DND-41 (cell line): ENCODE results near the gene LCOR.

Experiments used
- ATAC-seq: fragments of 200-7000 bp; cut with Tn5 transposase; 3 replicates; pipeline ENCODE4 v1.9.1; 2021; ENCODE audit warnings: low read depth; ENCODE audit not compliant: insufficient read depth
- DNase-seq: peaks from one replicate; pipeline ENCODE4 v3.0.0-alpha.2; 2020
- H2AFZ ChIP-seq: 2 replicates; pipeline ENCODE4 v1.6.0; 2012; ENCODE audit warnings: low read depth, low read length
- H3K27ac ChIP-seq: 2 replicates; pipeline ENCODE4 v1.5.1; 2012; ENCODE audit warnings: low read length, inconsistent platforms
- H3K27me3 ChIP-seq: fragments of 200-600 bp; sonication (generic); 2 replicates; pipeline ENCODE4 v1.6.0; 2012; ENCODE audit warnings: low read length, mild to moderate bottlenecking, inconsistent platforms; ENCODE audit not compliant: insufficient read depth, poor library complexity
- H3K36me3 ChIP-seq: 2 replicates; pipeline ENCODE4 v1.5.1; 2012; ENCODE audit warnings: low read length, inconsistent platforms; ENCODE audit not compliant: insufficient read depth
- H3K4me1 ChIP-seq: 2 replicates; pipeline ENCODE4 v1.5.1; 2012; ENCODE audit warnings: mild to moderate bottlenecking, low read length; ENCODE audit not compliant: insufficient read depth
- H3K4me2 ChIP-seq: 2 replicates; pipeline ENCODE4 v1.6.0; 2012; ENCODE audit warnings: mild to moderate bottlenecking, moderate library complexity, low read length, inconsistent platforms; ENCODE audit not compliant: insufficient read depth
- H3K4me3 ChIP-seq, 2 experiments: fragments of 200-600 bp in 1 of 2; shearing (Covaris generic) in 1 of 2; 2 replicates each; pipeline ENCODE4 v1.5.1; 2012 to 2016; ENCODE audit warnings: inconsistent platforms in 2 of 2, low read length in 2 of 2, mild to moderate bottlenecking in 2 of 2, low read depth in 1 of 2, moderate library complexity in 1 of 2
- H3K79me2 ChIP-seq: 2 replicates; pipeline ENCODE4 v1.6.0; 2012; ENCODE audit warnings: low read length, inconsistent platforms; ENCODE audit not compliant: insufficient read depth
- H3K9ac ChIP-seq: 2 replicates; pipeline ENCODE4 v1.6.0; 2012; ENCODE audit warnings: low read depth, mild to moderate bottlenecking, inconsistent platforms, low read length, moderate library complexity
- H3K9me3 ChIP-seq: 2 replicates; pipeline ENCODE4 v1.5.1; 2012; ENCODE audit warnings: low read length, moderate library complexity, mild to moderate bottlenecking, inconsistent platforms; ENCODE audit not compliant: insufficient read depth, severe bottlenecking
- H4K20me1 ChIP-seq: 2 replicates; pipeline ENCODE4 v1.6.0; 2012; ENCODE audit warnings: low read length; ENCODE audit not compliant: insufficient read depth
- EZH2 ChIP-seq: IDR thresholded peaks from 3 replicates; pipeline ENCODE4 v1.6.1; 2012; ENCODE audit warnings: borderline replicate concordance, low read depth, mild to moderate bottlenecking, moderate library complexity, low read length, inconsistent platforms; ENCODE audit not compliant: severe bottlenecking
- TF ChIP-seq, protein P1 (sequence below): IDR thresholded peaks from 2 replicates; pipeline ENCODE4 v1.5.1; 2012; ENCODE audit warnings: borderline replicate concordance, low read length, moderate library complexity, mild to moderate bottlenecking; ENCODE audit not compliant: poor library complexity, severe bottlenecking; ENCODE audit errors: extremely low read depth

The LCOR gene

GRCh38 chr10:96826438-96826837 is 5.7 kb upstream of the LCOR start:
- Histone ChIP-seq H3K36me3 (no peaks in the 10 kb centered on the region), H3K4me2 (no peak overlapping the region), H3K79me2 (no peaks in the 10 kb centered on the region), H2AFZ (no peak overlapping the region), H3K4me1 (peaks cover 9% of the 10 kb centered on the region), H4K20me1 (no peaks in the 10 kb centered on the region), H3K4me3 (no peak overlapping the region), H3K9me3 (no peaks in the 10 kb centered on the region), H3K27me3 (no peaks in the 10 kb centered on the region), H3K9ac (no peak overlapping the region), H3K27ac (no peak overlapping the region)
- TF ChIP-seq, protein P1, sequence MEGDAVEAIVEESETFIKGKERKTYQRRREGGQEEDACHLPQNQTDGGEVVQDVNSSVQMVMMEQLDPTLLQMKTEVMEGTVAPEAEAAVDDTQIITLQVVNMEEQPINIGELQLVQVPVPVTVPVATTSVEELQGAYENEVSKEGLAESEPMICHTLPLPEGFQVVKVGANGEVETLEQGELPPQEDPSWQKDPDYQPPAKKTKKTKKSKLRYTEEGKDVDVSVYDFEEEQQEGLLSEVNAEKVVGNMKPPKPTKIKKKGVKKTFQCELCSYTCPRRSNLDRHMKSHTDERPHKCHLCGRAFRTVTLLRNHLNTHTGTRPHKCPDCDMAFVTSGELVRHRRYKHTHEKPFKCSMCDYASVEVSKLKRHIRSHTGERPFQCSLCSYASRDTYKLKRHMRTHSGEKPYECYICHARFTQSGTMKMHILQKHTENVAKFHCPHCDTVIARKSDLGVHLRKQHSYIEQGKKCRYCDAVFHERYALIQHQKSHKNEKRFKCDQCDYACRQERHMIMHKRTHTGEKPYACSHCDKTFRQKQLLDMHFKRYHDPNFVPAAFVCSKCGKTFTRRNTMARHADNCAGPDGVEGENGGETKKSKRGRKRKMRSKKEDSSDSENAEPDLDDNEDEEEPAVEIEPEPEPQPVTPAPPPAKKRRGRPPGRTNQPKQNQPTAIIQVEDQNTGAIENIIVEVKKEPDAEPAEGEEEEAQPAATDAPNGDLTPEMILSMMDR = no peak
- no peak for TF ChIP-seq EZH2
- no peak for ATAC-seq
- DNase-seq = no peak

DNA sequence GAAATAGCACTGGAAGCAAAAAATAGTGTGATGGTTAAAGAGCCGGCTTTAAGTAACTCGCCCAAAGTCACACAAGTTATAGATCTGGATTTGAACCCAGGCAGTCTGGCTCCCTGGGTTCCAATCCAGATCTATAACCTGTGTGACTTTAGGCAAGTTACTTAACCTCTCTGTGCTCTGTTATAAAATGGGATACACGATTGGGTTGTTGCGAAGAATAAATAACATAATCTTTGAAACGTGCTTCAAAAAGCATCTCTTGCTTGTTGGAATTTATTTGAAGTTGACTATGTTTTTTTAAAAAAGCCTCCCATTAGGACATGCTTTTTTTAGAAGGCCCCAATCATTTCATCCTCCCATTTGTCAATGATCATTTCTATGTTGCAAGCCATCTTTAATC is 3.5 kb upstream of the LCOR start:
- no peak for ATAC-seq

GRCh38 chr10:96829029-96829773 is 2.9 kb upstream of the LCOR start:
- Histone ChIP-seq H3K4me1 (peaks cover 21% of the 10 kb centered on the region), H3K9me3 (no peaks in the 10 kb centered on the region), H3K4me3 (no peak overlapping the region), H3K4me2 (no peak overlapping the region), H3K9ac (no peak overlapping the region), H3K79me2 (peaks cover 17% of the 10 kb centered on the region), H3K27me3 (no peaks in the 10 kb centered on the region), H3K27ac (no peak overlapping the region), H2AFZ (no peak overlapping the region), H4K20me1 (peaks cover 8% of the 10 kb centered on the region), H3K36me3 (no peaks in the 10 kb centered on the region; the same call in 1 of the 2 replicates)
- no peak for DNase-seq
- ATAC-seq = no peak
- TF ChIP-seq, protein P1 = no peak

More for the DNA sequence above, 3.5 kb upstream of the LCOR start:
- Histone ChIP-seq H2AFZ (no peak overlapping the region), H3K36me3 (no peaks in the 10 kb centered on the region; the same call in 1 of the 2 replicates), H3K9me3 (no peaks in the 10 kb centered on the region), H3K4me1 (peaks cover 15% of the 10 kb centered on the region), H3K4me3 (no peak overlapping the region), H3K27ac (no peak overlapping the region), H3K9ac (no peak overlapping the region), H3K4me2 (no peak overlapping the region), H3K27me3 (no peaks in the 10 kb centered on the region), H3K79me2 (peaks cover 11% of the 10 kb centered on the region), H4K20me1 (peaks cover 5% of the 10 kb centered on the region)
- TF ChIP-seq EZH2 = no peak
- TF ChIP-seq, protein P1 = no peak
- DNase-seq = no peak
